NCI-H128 (cell line): Measurements from ENCODE around the gene TSPAN9.

ENCODE experiments used
- DNase-seq: peaks from one replicate; lab custom pipeline; 2025; ENCODE audit not compliant: unreplicated experiment; lab: John Stamatoyannopoulos, UW

Gene TSPAN9

DNA sequence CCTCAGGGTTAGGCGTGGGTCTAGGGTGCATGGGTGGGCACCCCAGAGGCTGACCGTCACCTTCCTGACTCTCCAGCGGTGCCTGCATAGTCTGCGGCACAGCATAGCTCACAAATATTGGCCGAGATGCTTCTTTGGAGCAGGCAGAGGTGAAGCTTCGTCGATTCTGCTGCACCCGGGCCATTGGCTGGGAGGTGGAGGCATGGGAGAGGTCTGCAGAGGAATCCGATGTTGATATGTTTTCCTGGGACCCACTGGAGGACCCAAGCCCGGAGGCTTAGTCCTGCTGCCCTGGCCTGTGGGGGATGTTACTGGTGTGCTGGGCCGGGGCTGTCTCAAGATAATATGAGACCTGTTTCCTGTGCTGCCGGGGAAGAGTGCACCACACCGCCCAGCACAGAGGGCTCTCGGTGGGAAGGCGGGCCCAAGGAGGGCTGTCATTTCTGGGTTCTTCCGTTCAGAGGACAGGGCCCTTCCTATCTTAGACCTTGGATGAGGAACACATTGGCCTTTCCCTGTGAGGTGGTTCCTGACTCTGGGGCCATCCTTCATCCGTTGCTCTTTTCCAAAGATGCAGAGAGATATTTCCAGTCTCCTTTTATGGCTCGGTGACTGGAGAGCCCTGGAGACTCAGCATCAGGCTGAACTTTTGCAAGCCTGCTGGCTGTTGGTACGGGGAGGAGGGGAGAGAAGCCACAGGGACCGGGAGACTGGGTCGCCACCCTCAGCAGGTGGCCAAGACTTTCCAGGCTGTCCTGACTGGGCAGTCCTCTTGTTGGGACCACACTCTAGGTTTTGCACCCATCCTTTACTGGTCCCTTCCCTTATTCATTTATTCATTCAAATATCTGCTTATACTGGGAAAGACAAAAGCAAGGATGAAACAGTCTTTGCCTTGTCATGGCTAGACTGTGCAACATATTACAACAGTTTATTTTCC, 143.5 kb downstream of the TSPAN9 start:
- no peak for DNase-seq

DNA sequence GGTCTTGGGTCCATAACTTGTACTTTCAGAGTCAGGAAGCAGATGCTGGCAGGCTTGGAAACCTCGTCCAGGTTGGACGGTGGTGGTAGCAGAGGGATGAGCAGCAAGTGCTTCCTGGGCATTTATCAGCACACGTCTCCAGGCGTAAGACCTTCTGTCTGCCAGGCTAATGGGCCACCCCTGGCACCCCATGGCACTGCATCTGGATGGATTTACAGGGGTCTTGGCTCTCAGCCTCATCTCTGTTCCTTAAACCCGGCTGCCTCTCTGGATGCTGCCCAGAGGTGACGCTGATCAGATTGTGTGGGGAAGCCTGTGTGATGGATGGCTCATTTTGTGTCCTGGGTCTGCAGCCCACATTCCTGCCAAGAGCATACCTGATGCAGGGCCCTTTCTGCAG, 145.1 kb downstream of the TSPAN9 start:
- no peak for DNase-seq

DNA sequence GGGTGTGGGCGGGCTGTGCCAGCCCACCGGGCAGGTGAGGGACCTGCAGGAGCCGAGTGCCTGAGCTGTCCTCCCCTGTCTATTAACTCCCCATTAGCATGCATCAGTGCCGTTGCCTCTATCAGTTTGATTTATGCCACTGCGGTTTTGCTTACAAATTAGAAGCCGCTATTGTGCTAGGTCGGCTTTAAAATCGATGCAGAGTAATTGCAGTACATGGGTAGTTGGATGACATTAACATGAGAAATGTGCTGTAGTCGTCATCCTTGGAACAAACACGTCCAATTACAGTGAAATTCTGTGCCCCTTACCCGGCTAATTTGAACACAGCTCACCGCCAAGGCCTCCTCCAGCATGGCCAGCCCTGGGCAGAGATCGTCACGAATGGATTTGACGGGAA, 145.8 kb downstream of the TSPAN9 start:
- peak; percentile 68 for DNase-seq

DNA sequence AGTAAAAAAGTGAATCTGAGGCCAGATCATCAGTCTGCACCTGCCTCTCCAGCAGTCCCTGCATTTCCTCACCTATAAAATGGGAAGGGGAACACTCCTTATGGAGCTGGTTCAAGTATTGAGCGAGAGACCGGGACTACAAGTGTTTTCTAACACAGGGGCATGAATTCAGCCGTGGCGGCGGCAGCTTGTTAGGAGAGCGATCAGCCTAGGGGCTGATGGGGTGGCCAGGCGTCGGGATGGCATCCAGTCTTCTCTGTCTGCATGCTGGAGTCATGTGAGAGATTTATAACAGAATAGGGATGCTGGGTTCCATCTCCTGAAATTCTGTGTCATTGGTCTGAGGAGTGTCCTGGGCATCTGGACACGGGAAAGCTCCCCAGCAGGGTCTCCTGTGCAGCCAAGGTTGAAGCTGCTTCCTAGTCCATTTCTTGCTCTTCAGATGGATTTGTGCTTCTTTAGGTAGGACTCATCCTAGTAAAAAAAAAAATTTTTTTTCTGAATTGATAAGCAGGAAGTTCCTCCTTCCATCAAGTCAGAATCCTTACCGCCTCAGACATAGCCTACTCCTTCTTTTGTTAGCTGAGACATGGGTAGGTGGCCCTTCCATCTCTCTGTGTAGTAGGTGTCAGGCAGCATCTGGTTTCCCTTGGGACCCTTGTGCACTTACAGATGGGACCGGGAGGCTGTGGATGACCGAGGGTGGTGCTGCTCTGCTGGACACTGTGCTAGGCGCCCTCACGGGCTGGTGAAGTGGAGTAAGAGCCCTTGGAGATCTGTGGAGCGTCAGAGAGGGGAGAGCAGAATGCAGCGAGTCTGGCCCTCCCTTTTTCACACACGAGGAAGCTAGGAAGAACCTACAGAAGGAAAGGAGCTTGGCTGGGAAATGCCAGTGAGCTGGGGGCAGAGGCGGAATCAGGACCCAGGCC, 146.7 kb downstream of the TSPAN9 start:
- DNase-seq, result no peak

DNA sequence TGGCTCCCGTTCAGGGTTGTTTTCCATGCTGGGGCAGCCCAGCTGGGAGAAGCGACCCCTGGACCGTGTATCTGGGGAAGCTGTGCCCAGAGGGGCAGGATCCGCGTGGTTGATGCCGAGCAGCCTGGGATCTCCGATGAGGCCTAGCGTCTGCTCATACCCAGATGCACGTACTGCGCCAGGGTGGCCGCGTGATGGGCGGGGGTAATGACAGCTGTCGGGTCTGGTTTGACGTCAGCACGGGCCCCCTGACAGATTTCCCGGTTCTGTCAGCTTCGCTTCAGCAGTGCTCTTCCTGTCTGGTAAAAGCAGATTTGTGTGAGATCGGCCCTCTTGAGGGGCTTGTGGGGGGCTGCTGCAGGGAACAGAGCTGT, 147.3 kb downstream of the TSPAN9 start:
- no peak for DNase-seq

DNA sequence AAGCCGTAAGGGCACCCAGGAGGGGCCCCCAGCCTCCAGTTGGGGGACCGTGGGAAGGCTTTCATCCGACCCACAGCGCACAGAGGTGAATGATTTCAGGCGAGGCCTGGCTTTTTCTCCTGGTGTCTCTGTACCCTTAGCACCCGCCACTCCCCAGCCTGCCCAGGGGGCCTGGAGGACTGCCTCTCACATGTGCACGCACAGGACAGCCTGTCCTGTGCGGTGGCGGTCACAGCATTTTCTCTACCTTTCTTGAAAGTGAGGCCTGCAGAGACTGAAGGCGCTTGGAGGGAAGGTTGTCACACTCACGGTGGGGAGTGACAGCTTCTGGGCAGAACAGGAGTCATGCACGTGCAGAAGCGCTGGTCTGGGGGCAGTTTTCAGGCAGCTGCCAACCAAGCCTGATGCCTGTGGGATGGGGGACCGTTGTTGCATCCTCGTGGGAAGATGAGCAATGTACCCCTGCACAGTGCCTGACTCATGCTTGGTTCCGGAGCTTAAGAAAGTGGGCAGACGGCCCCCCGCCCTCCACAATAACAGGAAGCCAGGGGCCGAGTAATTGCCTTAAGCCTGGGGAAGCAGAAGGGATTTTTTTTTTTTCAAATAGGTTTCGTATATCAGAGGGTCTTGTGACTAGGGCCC, 148.1 kb downstream of the TSPAN9 start:
- no peak for DNase-seq

DNA sequence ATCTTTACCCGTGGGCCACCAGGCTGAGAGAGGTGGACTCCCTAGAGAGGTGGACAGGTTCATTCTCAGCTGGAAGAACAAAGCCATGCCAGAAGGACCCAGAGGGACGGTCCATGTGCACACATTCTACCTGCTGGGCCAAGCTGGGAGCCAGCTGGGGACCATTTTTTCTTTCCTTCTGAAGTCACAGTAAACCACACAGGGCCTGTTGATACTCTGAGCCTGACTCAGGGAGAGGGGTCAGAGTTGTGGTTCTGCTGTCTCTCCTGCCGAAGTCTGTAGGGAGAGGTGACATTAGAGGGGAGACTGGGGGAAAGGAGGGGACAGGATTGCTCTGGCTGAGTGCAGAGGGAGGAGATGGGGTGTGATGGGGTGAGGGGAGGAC, 148.6 kb downstream of the TSPAN9 start:
- no peak for DNase-seq

DNA sequence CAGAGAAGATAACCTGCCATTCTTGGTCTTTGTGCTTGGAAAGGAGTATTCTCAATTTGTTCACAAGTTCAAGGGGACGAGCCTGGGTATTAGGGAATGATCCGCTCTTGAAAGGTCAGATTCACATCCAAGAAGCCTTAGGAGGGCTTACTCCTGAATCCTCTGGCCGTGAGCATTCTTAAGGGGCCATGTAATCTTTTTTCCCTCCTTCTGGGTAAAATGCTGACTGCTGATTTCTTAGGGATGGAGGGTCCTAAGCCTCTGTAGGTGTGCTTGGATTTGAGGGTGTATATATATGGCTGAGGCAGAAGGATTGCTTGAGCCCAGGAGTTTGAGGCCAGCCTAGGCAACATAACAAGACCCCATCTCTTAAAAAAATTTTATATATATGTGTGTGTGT, 149.1 kb downstream of the TSPAN9 start:
- no peak for DNase-seq

DNA sequence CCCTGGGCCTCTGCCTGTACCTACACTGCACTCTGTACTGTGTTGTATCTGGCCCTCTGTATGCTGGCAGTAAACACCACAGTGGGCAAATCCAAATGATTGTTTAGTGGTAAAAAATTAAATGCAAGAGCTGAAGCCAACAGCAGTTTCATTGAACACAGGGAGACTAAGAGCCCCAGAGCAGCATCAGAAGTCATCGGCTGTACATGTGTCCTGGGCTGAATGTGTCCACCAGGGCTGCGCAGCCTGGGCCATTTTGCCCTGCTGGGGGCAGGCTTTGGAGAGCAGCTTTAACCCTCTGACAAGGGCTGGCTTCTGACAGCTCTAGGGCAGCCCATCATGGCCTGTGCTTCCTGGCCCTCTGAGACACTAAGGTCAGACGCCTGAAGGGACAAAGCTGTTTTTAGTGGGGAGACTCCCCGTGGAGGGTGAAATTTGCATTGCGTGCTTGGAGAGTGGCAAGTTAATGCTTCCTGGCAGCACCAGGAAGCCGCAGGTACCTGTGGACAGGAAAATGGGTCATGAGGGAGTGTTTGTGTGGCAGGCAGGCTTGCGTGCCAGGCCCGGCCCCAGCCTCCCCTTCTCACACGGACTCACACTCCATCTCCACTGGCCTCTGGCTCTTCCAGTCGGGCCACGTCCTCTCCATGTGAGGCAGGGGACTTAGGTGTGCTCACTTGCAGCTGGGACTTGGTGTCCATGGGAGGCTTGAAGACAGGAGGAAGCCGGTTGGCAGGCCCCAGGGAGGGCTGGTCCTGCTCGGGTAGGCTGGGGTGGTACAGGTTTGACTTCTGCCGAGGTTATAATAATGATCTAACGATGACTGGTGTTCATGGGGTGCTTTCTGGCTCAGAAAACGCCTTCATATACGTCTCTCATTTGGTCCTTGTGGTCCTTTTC, 150.1 kb downstream of the TSPAN9 start:
- no peak for DNase-seq

DNA sequence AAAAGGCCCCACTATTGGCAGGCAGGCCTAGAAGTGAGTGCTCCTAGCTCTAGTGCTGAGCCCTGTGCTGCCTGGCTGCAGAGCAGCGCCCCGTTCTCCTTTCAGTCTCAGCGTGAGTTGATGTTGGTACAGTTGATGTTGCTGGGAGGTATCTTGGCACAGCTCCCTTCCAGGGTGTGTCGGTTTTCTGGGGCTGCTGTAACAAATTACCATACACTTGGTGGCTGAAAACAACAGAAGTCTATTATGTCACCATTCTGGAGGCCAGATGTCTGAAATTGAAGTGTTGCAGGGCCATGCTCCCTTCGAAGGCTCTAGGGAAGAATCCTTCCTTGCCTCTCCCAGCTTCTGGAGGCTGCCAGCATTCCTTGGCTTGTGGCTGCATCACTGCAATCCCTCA, 151.4 kb downstream of the TSPAN9 start:
- DNase-seq, result no peak

DNA sequence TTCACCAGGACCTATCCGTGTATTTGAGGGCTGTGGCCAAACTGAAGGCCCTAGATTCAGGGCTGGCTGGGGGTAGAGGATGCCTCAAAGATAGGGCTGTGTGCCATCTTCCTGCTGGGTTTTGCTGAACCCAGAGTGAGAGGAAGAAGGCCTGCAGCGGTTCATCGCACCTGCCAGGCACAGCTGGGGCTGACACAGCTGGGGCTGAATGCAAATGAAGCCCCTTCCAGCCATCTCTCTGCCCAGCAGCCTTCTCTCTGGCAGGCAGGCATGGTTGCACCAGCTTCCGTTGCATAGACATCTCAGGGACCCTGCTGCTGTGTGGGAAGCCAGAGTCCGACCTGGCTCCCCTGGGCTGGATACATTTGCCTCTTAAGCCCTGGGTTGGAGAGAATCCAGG, 152.4 kb downstream of the TSPAN9 start:
- no peak for DNase-seq

DNA sequence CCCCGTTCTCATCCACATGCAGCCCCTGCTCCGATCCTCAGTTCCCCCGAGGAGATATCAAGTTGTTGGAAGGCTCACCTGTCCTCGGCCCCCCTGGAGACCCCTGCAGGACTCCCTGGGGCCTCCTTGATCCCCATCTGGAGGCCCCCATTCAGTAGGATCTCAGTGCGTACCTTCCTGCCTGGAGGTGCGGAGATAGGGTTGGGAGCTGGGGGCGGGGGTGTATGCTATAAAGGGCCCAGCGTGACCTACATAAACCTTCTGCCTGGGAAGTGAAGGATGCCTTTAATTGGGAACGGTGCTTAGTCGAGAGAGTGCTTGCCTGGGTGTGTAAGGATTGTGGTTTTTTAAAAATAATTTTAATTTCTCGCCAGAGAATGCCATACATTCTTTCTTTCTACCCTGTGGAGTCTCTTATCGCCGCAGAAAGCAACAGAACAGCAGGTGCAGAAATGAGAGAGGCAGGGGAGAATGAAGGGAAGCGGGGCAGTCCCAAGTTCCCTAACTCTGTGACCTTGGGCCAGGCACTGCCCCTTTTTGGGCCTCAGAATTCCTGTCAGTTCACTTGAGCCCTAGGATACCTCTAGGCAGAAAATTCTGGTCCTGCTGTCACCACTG, 153.7 kb downstream of the TSPAN9 start:
- no peak for DNase-seq

DNA sequence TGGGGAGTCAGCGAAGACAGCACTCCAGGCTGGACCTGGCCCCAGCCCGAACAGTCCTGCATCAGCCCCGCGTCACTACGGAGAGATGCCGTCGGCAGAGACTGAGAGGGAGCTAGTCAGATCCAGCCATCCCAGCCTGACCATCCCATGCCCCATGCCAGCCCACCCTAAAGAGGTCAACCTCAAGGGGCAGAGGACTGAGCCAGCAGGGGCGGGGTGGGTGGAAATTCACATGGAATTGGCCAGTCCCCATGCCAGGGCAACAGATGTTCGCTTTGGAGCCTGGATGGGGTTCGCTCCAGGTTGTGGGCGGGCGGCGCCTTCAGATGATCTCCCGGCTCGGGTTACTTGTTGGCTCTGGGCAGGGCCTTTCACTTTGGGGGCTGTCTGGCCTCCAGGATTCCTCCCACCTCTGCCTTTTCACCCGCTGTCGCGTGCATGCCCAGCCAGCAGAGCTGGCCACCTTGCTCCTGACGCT, 154.3 kb downstream of the TSPAN9 start:
- DNase-seq, result no peak

DNA sequence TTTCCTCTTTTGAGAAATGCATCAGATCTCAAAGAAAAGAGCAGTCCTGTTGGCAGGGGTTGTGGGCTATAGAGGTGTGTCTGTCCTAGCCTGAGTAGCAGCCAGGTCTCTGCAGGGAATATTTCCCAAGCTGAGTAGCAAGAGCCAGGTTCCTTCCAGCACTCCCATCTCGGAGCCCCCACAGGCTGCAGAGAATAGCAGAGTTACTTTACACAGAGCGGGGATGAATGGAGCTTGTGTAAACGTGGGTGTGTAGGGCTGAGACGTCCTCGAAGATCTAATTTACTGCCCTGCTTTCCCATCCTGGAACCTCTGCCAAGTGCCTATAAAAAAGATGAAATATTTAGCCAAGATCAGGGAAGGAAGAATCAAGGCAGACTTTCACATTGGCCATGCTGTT, 156.6 kb downstream of the TSPAN9 start:
- DNase-seq, result no peak

DNA sequence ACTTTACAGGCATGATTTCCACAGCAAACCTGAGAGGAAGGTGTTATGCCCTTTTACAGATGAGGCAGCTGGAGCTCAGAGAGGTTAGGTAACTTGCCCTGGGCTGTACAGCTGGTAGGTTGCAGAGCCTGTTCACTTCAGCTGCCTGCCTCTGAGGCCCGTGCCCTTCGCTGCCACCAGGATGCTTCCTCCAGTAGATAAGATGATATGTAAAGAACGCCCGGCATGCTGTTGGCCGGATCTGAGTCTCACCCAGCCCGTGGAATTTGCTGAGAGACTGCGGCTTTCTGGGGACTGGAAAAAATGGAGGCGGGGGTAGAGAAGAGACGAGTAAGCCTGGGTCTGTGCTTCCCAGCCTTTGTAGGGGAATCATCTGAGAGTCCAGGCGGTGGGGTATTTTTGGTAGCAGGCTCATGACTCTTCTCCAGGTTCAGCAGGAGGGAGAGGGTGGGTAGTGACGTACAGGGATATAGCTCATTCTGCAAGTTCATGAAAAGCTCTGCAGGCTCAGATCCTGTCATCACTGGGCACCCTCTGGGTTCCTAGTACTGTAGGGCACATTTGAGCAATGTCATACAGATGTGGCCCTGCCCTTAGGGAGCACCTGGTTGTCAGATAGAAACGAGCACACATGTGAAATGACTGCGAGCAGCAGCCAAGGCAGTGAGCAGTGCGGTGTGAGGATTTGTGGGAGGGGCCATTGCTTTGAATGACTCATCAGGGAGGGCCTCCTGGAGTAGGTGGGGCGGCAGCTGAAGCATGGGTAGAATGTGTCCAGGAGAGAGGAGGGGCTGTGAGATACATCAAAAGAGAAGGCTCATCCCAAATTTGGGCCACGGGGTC, 159.4 kb downstream of the TSPAN9 start:
- no peak for DNase-seq

DNA sequence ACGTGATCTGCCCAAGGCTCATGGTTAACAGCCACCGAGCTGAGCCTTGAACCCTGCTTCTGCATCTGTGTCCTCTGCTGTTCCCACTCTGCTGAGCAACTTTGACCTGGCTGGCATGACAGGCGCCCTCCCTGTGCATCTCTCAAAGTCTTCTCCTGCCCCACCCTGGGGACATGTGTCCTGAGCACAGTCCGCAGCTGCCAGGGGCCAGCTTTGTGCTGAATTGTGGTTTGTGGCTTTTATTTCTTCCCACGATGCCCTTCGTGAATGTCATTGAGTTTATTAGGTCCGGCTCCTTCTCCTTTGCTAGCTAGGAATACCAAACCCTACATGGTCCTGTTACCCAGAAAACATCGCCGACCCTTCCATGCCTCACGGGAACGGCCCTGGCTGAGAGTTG, 161.0 kb downstream of the TSPAN9 start:
- no peak for DNase-seq

DNA sequence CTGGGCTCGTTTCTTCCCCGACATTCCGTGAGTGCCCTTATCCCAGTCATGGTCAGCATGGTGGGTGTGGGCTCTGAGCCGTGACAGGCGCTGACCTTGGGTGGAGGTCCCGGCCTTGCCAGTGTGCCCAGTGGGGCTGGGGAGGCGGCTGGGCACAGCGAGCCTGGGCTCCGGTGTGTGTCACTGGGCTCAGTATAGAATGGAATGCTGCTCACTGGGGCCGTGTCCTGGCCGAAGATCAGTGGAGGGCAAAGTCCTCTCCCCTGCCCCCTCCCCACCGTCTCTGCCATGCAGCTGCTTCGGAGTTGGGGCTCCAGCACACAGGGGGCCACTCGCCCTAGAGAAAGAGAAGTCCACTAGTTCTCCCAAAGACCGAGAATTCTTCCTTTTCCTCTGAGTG, 164.4 kb downstream of the TSPAN9 start:
- no peak for DNase-seq

DNA sequence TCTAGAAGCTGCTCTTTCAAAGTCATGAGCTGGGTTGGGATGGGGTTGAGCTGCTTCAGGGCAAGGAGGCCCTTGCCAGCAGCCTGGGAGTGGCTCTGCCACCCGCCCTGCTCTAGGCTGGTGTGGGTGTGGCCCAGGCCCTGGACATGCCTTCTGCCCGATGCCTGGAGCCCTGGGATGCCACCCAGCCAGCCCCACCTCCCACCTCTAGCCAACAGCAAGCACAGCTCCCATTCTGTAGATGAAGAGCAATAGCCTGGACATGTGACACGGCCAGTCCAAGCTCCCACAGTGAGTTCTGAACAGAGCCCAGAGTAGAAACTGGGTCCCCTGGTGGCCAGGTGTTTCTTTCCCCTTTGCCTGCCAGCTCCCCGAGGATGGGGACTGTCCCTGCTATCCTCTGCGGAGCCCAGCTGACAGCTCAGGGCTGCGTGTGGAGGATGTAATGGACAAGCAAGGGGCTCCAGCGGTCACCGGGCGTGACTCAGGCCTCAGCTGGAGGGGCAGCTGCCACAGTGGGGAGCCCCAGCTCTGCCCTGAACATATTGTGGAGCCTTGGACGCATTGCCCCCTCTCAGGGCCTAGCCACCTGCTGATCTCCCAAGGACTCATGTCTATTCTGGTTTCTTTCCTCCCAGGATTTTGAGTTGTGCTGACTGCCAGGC, 165.2 kb downstream of the TSPAN9 start:
- no peak for DNase-seq
